ENCODE measurements around the gene NRXN3.

- no peak for TF ChIP-seq MAX (IDR thresholded peaks at IDR 0.05)
- TF ChIP-seq CTCF (IDR thresholded peaks at IDR 0.05; ENCODE audit: low read depth, low read length, missing input control), result no peak
- no peak for TF ChIP-seq YY1 (IDR thresholded peaks at IDR 0.05)
Measured at GRCh38 chr14:79729731-79730130, 1559.6 kb downstream of the NRXN3 start.
